Thyroid gland (tissue), 4 donors: ENCODE data around the gene WNT9A. TPM values are rescaled to one million over a fixed set of nuclear protein-coding genes. Genes with fewer than 3 reads are reported as not detected.

Experiments used
- DNase-seq, 2 donors: peaks; one replicate each; pipeline ENCODE4 v3.0.0-alpha.2; 2019
- H3K27ac ChIP-seq, 3 donors: fragments of 200-600 bp; sonication (generic); 1 replicate in 2 of 3; 2 replicates in 1 of 3; pipeline ENCODE4 v1.5.1; 2016 to 2019; ENCODE audit warnings: mild to moderate bottlenecking in 1 of 3, moderate library complexity in 1 of 3
- H3K27me3 ChIP-seq: fragments of 200-600 bp; sonication (generic); one replicate; pipeline ENCODE4 v1.5.1; 2019
- H3K36me3 ChIP-seq, 2 donors: fragments of 200-600 bp; sonication (generic); one replicate each; pipeline ENCODE4 v1.5.1; 2016 to 2019
- H3K4me1 ChIP-seq, 2 donors: fragments of 200-600 bp; sonication (generic); one replicate each; pipeline ENCODE4 v1.5.1; 2017 to 2019
- H3K4me3 ChIP-seq, 3 donors: fragments of 200-600 bp; sonication (generic); replicated peaks in 1 of 3; 1 replicate in 2 of 3; 2 replicates in 1 of 3; pipeline ENCODE4 v1.5.1; 2016; ENCODE audit warnings: mild to moderate bottlenecking in 1 of 3
- H3K9me3 ChIP-seq: fragments of 200-600 bp; sonication (generic); one replicate; pipeline ENCODE4 v1.5.1; 2017
- CTCF ChIP-seq, 6 experiments: fragments of 200-600 bp in 3 of 6; fragments of 450-650 bp in 3 of 6; sonication (generic) in 3 of 6; IDR thresholded peaks; one replicate each; pipeline ENCODE4 v1.5.1; 2016 to 2019; ENCODE audit warnings: antibody characterized with exemption in 6 of 6, mild to moderate bottlenecking in 2 of 6, inconsistent platforms in 1 of 6, moderate library complexity in 1 of 6
- POLR2A ChIP-seq, 2 donors: fragments of 450-650 bp; IDR thresholded peaks; one replicate each; pipeline ENCODE4 v1.6.1; 2017; ENCODE audit warnings: antibody characterized with exemption in 2 of 2, mild to moderate bottlenecking in 2 of 2, moderate library complexity in 1 of 2
- WGBS, 2 donors: methylation state at CpG; one replicate each; pipeline ENCODE4 v1.1.5; 2017; 5-methylcytosine and 5-hydroxymethylcytosine counted together
- intact Hi-C: fragments of 100-400 bp; cut with DNase I; formaldehyde crosslinking; loops from one replicate; pipeline ENCODE4 v1.15.1; 2023
- total RNA-seq, 4 donors: library from RNA; depleted of rRNA; stranded (reverse); fragments of >200 nt; gene quantifications; one replicate each; pipeline ENCODE4 v1.2.3, GENCODE V29; 2016

WNT9A gene
- total RNA-seq, 4 donors from 2014 or later, result 2.5 to 4.3 (median 3.4) TPM

DNA sequence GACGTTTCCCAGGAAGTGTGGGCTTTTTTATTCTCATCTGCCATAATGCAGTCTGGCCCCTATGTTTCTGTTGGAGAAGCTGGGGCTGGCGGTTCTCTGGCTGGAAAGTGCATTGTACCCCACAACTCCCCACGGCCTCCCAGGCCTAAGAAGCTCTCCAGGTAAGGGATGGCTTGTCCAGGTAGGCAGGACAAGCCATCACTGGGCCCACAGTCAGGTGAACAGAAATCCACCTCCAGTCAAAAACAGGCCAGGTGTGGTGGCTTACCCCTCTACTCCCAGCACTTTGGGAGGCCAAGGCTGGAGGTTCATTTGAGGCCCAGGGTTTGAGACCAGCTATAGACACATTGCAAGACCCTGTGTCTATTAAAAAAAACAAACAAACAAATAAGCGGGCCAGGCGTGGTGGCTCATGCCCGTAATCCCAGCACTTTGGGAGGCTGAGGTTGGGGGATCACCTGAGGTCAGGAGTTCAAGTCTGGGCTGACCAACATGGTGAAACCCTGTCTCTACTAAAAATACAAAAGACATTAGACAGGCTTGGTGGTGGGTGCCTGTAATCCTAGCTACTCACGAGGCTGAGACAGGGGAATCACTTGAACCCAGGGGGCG lies 3.1 kb upstream of the WNT9A start:
- WGBS, 2 donors, result 87 to 90% methylated on average over 8 of the region's 8 CpGs
- peaks cover 4% of the 10 kb centered on the region for H3K27me3 ChIP-seq
- no peaks in the 10 kb centered on the region for H3K9me3 ChIP-seq
- intact Hi-C loops, result loop anchor here (5.0 kb wide), 1 partner anchor 469 kb away; no protein-coding TSS in a partner anchor
- no peak for TF ChIP-seq CTCF (IDR thresholded peaks at IDR 0.05)
- no peak for TF ChIP-seq POLR2A (IDR thresholded peaks at IDR 0.05)
- DNase-seq, result no peak
- no peak overlapping the region for H3K27ac ChIP-seq
- no peaks in the 10 kb centered on the region for H3K36me3 ChIP-seq
- no peak overlapping the region for H3K4me3 ChIP-seq
- H3K4me1 ChIP-seq, result peaks cover 12 to 15% of the 10 kb centered on the region in 2 donors

DNA sequence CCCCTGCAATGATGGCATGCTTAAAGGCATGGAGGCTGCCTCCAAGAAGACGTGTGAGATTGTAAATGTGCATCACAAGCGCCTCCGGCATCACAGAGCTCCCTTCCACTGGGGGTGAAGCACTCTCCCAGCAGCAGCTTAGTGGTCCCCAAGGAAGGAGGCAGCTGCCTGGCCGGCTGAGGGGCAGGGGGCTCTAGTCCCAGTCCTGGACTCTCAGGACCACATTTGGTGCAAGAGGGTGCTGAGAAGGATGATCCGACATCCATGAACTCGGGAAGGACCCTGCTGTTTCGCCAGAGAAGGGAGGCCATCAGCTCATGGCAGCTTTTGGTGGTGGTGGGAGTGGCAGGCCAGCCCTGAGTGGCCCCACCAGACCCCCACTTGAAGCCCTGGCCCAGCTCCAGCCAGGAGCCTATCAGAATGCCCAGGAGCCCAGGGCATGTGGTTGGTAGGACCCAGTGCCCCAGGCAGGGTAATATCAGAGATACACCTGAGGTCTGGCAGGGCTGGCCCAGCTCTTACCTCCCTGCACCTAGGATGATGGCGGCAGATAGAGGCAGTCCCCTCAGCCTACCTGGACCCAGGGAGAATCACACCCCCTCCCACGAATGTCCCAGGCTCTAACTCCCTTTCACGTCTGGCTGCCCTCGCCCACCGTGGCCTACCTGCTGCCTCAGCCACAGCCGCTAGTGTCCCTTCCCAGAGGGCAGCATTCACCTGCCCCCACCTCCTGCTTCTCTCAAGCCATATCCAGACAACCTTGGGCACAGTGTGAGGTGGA lies 2.4 kb upstream of the WNT9A start:
- Histone ChIP-seq H3K27me3 (peaks cover 4% of the 10 kb centered on the region), H3K4me3 (no peak overlapping the region), H3K27ac (no peak overlapping the region), H3K9me3 (no peaks in the 10 kb centered on the region), H3K4me1 (peaks cover 19 to 22% of the 10 kb centered on the region in 2 donors), H3K36me3 (no peaks in the 10 kb centered on the region)
- no peak for TF ChIP-seq CTCF (IDR thresholded peaks at IDR 0.05)
- no peak for TF ChIP-seq POLR2A (IDR thresholded peaks at IDR 0.05)
- DNase-seq, result no peak
- WGBS, 2 donors, result 89 to 90% methylated on average over 12 of the region's 13 CpGs
- intact Hi-C loops, result loop anchor here (5.0 kb wide), 3 partner anchors 132 to 468 kb away; partner anchors contain the start of gene ARF1

- H3K4me3 ChIP-seq, result no peak overlapping the region
- H3K36me3 ChIP-seq, result no peaks in the 10 kb centered on the region
- peaks cover under 1% of the 10 kb centered on the region for H3K27me3 ChIP-seq
- TF ChIP-seq POLR2A (IDR thresholded peaks at IDR 0.05) (no peak), CTCF (IDR thresholded peaks at IDR 0.05) (no peak)
- H3K9me3 ChIP-seq, result no peaks in the 10 kb centered on the region
- H3K4me1 ChIP-seq, result peaks cover 21 to 29% of the 10 kb centered on the region in 2 donors
- no peak overlapping the region for H3K27ac ChIP-seq
- intact Hi-C loops, result loop anchor here (5.0 kb wide), 2 partner anchors 133 to 187 kb away; partner anchors contain the start of gene ARF1
- WGBS, 2 donors, result 87 to 90% methylated on average over 7 to 10 of the region's 11 CpGs
- DNase-seq, result no peak
These were observed 1.7 kb upstream of the WNT9A start for GRCh38 chr1:227949341-227949921.

- 29 to 38% methylated on average over 12 to 23 of the region's 25 CpGs for WGBS, 2 donors
- TF ChIP-seq POLR2A (IDR thresholded peaks at IDR 0.05) (no peak), CTCF (IDR thresholded peaks at IDR 0.05) (no peak)
- H3K4me3 ChIP-seq, result peak overlapping the region in 1 of 3 donors; percentile 52
- H3K27me3 ChIP-seq, result no peaks in the 10 kb centered on the region
- H3K36me3 ChIP-seq, result no peaks in the 10 kb centered on the region
- H3K27ac ChIP-seq, result peak overlapping the region in 1 of 3 donors; percentile 65
- intact Hi-C loops, result loop anchor here (5.0 kb wide), 2 partner anchors 134 to 186 kb away; partner anchors contain the start of gene ARF1
- no peaks in the 10 kb centered on the region for H3K9me3 ChIP-seq
- peaks cover 21 to 29% of the 10 kb centered on the region in 2 donors for H3K4me1 ChIP-seq
- DNase-seq, result no peak
These were observed 945 bp upstream of the WNT9A start for GRCh38 chr1:227948493-227949260.
